ENCODE data around the gene VAV2.

- TF ChIP-seq NFIC (IDR thresholded peaks at IDR 0.05) (no peak), ZNF347 (CRISPR knock-in tag; IDR thresholded peaks at IDR 0.05; ENCODE audit: low read depth) (no peak), ZNF778 (CRISPR knock-in tag; IDR thresholded peaks at IDR 0.05) (no peak), CTCF (IDR thresholded peaks at IDR 0.05 in 2 of 3, conservative IDR thresholded peaks at IDR 0.05 in 1 of 3; ENCODE audit: insufficient read depth in 2 of 3, low read depth in 1 of 3, low read length in 3 of 3) (no peak), MAZ (CRISPR knock-in tag; conservative IDR thresholded peaks at IDR 0.05 in 1 of 2, IDR thresholded peaks at IDR 0.05 in 1 of 2) (no peak), PKNOX1 (IDR thresholded peaks at IDR 0.05) (no peak), NCOA4 (IDR thresholded peaks at IDR 0.05; ENCODE audit: partially characterized antibody) (no peak), ZZZ3 (IDR thresholded peaks at IDR 0.05) (no peak), ELF4 (CRISPR knock-in tag; IDR thresholded peaks at IDR 0.05) (no peak), SP1 (CRISPR knock-in tag; IDR thresholded peaks at IDR 0.05) (no peak), ZNF274 (IDR thresholded peaks at IDR 0.05; ENCODE audit: borderline replicate concordance, low read depth, low read length) (no peak)
These were observed 5.2 kb downstream of the VAV2 start for GRCh38 chr9:133986774-133987445.

All from K562 (cell line).